Parathyroid adenoma (tissue), 2 donors: ENCODE data around the gene AGBL5.
A peak's percentile ranks its signal among the peaks of the same experiment; 100 is the strongest.
"Not testable (repeated sequence)": the region's sequence is repeated elsewhere in the genome, so short reads cannot be mapped to it uniquely, and the experiment has no call there.

Experiments used
- H2AFZ ChIP-seq: fragments of 300-600 bp; sonication (generic); one replicate; pipeline ENCODE4 v1.7.0; 2017; ENCODE audit warnings: antibody characterized with exemption, mild to moderate bottlenecking
- H3K27ac ChIP-seq: fragments of 300-600 bp; sonication (generic); one replicate; pipeline ENCODE4 v1.7.0; 2017
- H3K27me3 ChIP-seq: fragments of 300-600 bp; sonication (generic); one replicate; pipeline ENCODE4 v1.7.0; 2017; ENCODE audit warnings: low read length; ENCODE audit not compliant: control insufficient read depth, insufficient read depth
- H3K36me3 ChIP-seq: fragments of 300-600 bp; sonication (generic); one replicate; pipeline ENCODE4 v1.7.0; 2017; ENCODE audit warnings: low read length; ENCODE audit not compliant: control insufficient read depth, insufficient read depth
- H3K4me1 ChIP-seq: fragments of 300-600 bp; sonication (generic); one replicate; pipeline ENCODE4 v1.7.0; 2017; ENCODE audit warnings: control low read depth
- H3K4me2 ChIP-seq: fragments of 300-600 bp; sonication (generic); one replicate; pipeline ENCODE4 v1.7.0; 2017; ENCODE audit warnings: low read length
- H3K4me3 ChIP-seq: fragments of 300-600 bp; sonication (generic); one replicate; pipeline ENCODE4 v1.7.0; 2017; ENCODE audit warnings: low read depth, low read length
- H3K79me2 ChIP-seq: fragments of 300-600 bp; sonication (generic); one replicate; pipeline ENCODE4 v1.7.0; 2017; ENCODE audit warnings: control low read depth
- H3K9ac ChIP-seq: fragments of 300-600 bp; sonication (generic); one replicate; pipeline ENCODE4 v1.7.0; 2017; ENCODE audit warnings: mild to moderate bottlenecking
- H3K9me3 ChIP-seq: fragments of 300-600 bp; sonication (generic); one replicate; pipeline ENCODE4 v1.7.0; 2017; ENCODE audit warnings: low read length; ENCODE audit not compliant: control insufficient read depth
- CTCF ChIP-seq: fragments of 300-600 bp; sonication (generic); IDR thresholded peaks from one replicate; pipeline ENCODE4 v1.7.0; 2017; ENCODE audit warnings: antibody characterized with exemption, mild to moderate bottlenecking
- donor health status: primary hyperparathyroidism.

Gene AGBL5

GRCh38 chr2:27115519-27115918 is 64.1 kb downstream of the AGBL5 start:
- no peak overlapping the region for H3K27ac ChIP-seq
- no peaks in the 10 kb centered on the region for H3K4me1 ChIP-seq
- H3K79me2 ChIP-seq: no peaks in the 10 kb centered on the region
- H3K4me3 ChIP-seq: no peak overlapping the region
- no peak overlapping the region for H3K9ac ChIP-seq
- no peak for TF ChIP-seq CTCF
- no peaks in the 10 kb centered on the region for H3K9me3 ChIP-seq
- H3K36me3 ChIP-seq: no peaks in the 10 kb centered on the region
- peaks cover 3% of the 10 kb centered on the region for H3K27me3 ChIP-seq
- H3K4me2 ChIP-seq: no peak overlapping the region
- no peak overlapping the region for H2AFZ ChIP-seq

- no peak overlapping the region for H3K27ac ChIP-seq
- TF ChIP-seq CTCF: no peak
- no peak overlapping the region for H3K4me2 ChIP-seq
- no peaks in the 10 kb centered on the region for H3K9me3 ChIP-seq
- H3K4me1 ChIP-seq: no peaks in the 10 kb centered on the region
- H3K27me3 ChIP-seq: peaks cover 3% of the 10 kb centered on the region
- no peaks in the 10 kb centered on the region for H3K36me3 ChIP-seq
- H2AFZ ChIP-seq: peak overlapping the region; percentile 46
- no peak overlapping the region for H3K4me3 ChIP-seq
- no peaks in the 10 kb centered on the region for H3K79me2 ChIP-seq
- no peak overlapping the region for H3K9ac ChIP-seq
Observed at GRCh38 chr2:27117995-27118524, 66.6 kb downstream of the AGBL5 start.

GRCh38 chr2:27118525-27119329 is 67.3 kb downstream of the AGBL5 start, which contains the start of gene CGREF1:
Gene CGREF1, minus strand, starts transcription at chr2:27119128. Its CDS starts 14,762 bp downstream, at chr2:27104366.
- H3K79me2 ChIP-seq: no peaks in the 10 kb centered on the region
- H3K36me3 ChIP-seq: no peaks in the 10 kb centered on the region
- H2AFZ ChIP-seq: peak within 1 kb of the TSS; percentile 46
- H3K4me1 ChIP-seq: no peaks in the 10 kb centered on the region
- peaks cover 3% of the 10 kb centered on the region for H3K27me3 ChIP-seq
- no peak within 1 kb of the TSS for H3K9ac ChIP-seq
- no peak for TF ChIP-seq CTCF
- peak within 1 kb of the TSS; percentile 32 for H3K4me2 ChIP-seq
- H3K27ac ChIP-seq: no peak within 1 kb of the TSS
- H3K4me3 ChIP-seq: no peak within 1 kb of the TSS
- no peaks in the 10 kb centered on the region for H3K9me3 ChIP-seq

GRCh38 chr2:27119330-27119670 is 67.8 kb downstream of the AGBL5 start:
- H3K4me1 ChIP-seq, H3K9ac ChIP-seq, H3K36me3 ChIP-seq, H3K4me2 ChIP-seq, H3K27me3 ChIP-seq, H3K4me3 ChIP-seq, H3K79me2 ChIP-seq, H3K9me3 ChIP-seq, H3K27ac ChIP-seq: not testable (repeated sequence)
- peak overlapping the region; percentile 42 for H2AFZ ChIP-seq
